Right renal pelvis (tissue), 4 donors: ENCODE results near the gene TYR. TPM values are rescaled to one million over a fixed set of nuclear protein-coding genes. Genes with fewer than 3 reads are reported as not detected.
"Not testable (repeated sequence)": the region's sequence is repeated elsewhere in the genome, so short reads cannot be mapped to it uniquely, and the experiment has no call there.

Experiments used
- DNase-seq, 4 donors: peaks; one replicate each; pipeline ENCODE4 v3.0.0-alpha.2; 2013; ENCODE audit warnings: low read depth in 4 of 4, low spot score in 3 of 4, missing footprints in 1 of 4
- polyA plus RNA-seq, 4 donors: library from polyadenylated mRNA; unstranded; fragments of 120-200 nt; gene quantifications; one replicate each; pipeline ENCODE4 v1.2.1, GENCODE V29; 2013; ENCODE audit not compliant: insufficient read length in 4 of 4

Gene TYR
- polyA plus RNA-seq: under 1 TPM in 2 of 4 donors, not detected in 2; 0.14 to 0.21 TPM

GRCh38 chr11:89177691-89178231 lies at the start of gene TYR:
TSS of gene TYR (plus strand) at chr11:89177875. CDS start at chr11:89177954, 79 bp downstream.
- DNase-seq: no peak

- no peak for DNase-seq
Observed at GRCh38 chr11:89136606-89137005, 41.1 kb upstream of the TYR start.

- DNase-seq: no peak
Observed at GRCh38 chr11:89147229-89147628, 30.4 kb upstream of the TYR start.

- DNase-seq: no peak
Observed at GRCh38 chr11:89159974-89160373, 17.7 kb upstream of the TYR start.

- DNase-seq: no peak
Observed at GRCh38 chr11:89161949-89162348, 15.7 kb upstream of the TYR start.

- DNase-seq: no peak
Observed at GRCh38 chr11:89163686-89164085, 14.0 kb upstream of the TYR start.

- no peak for DNase-seq
Observed at GRCh38 chr11:89168396-89168795, 9.3 kb upstream of the TYR start.

- no peak for DNase-seq
Observed at GRCh38 chr11:89175796-89176195, 1.9 kb upstream of the TYR start.

GRCh38 chr11:89176938-89177337 lies 737 bp upstream of the TYR start:
- no peak for DNase-seq

GRCh38 chr11:89181111-89181510 lies 3.4 kb downstream of the TYR start:
- no peak for DNase-seq

GRCh38 chr11:89182773-89183518 lies 5.3 kb downstream of the TYR start:
- no peak for DNase-seq

- no peak for DNase-seq
Observed at GRCh38 chr11:89184021-89184420, 6.3 kb downstream of the TYR start.

GRCh38 chr11:89189776-89190175 lies 12.1 kb downstream of the TYR start:
- DNase-seq: no peak

GRCh38 chr11:89201138-89201537 lies 23.5 kb downstream of the TYR start:
- DNase-seq: no peak

- no peak for DNase-seq
Observed at GRCh38 chr11:89203814-89204213, 26.1 kb downstream of the TYR start.

GRCh38 chr11:89205378-89205777 lies 27.7 kb downstream of the TYR start:
- no peak for DNase-seq

- no peak for DNase-seq
Observed at GRCh38 chr11:89220684-89221339, 43.1 kb downstream of the TYR start.

- no peak for DNase-seq
Observed at GRCh38 chr11:89235083-89235482, 57.4 kb downstream of the TYR start.

GRCh38 chr11:89235976-89236375 lies 58.3 kb downstream of the TYR start:
- no peak for DNase-seq

GRCh38 chr11:89247007-89247406 lies 69.3 kb downstream of the TYR start:
- not testable (repeated sequence) for DNase-seq

GRCh38 chr11:89249196-89249595 lies 71.5 kb downstream of the TYR start:
- no peak for DNase-seq

- DNase-seq: not testable (repeated sequence)
Observed at GRCh38 chr11:89261483-89261882, 83.8 kb downstream of the TYR start.
